IPS-18c (cell line): ENCODE measurements around the gene KRTAP1-1.
"Not testable (repeated sequence)": the region's sequence is repeated elsewhere in the genome, so short reads cannot be mapped to it uniquely, and the experiment has no call there.

Experiments used
- H3K4me3 ChIP-seq: 2 replicates; pipeline ENCODE4 v1.7.0; 2013; ENCODE audit warnings: low read depth, mild to moderate bottlenecking, low read length, moderate library complexity; ENCODE audit not compliant: insufficient read depth
- H3K9me3 ChIP-seq: one replicate; pipeline ENCODE4 v1.6.1; 2013; ENCODE audit warnings: mild to moderate bottlenecking, low read length, moderate library complexity; ENCODE audit not compliant: control insufficient read depth, insufficient read depth

The KRTAP1-1 gene

GRCh38 chr17:41020336-41020735 is 20.9 kb downstream of the KRTAP1-1 start:
- H3K9me3 ChIP-seq: no peaks in the 10 kb centered on the region
- H3K4me3 ChIP-seq: no peak overlapping the region

GRCh38 chr17:41019415-41019814 is 21.8 kb downstream of the KRTAP1-1 start:
- H3K4me3 ChIP-seq: no peak overlapping the region
- H3K9me3 ChIP-seq: no peaks in the 10 kb centered on the region

GRCh38 chr17:41018541-41018940 is 22.7 kb downstream of the KRTAP1-1 start:
- no peaks in the 10 kb centered on the region for H3K9me3 ChIP-seq
- H3K4me3 ChIP-seq: no peak overlapping the region

GRCh38 chr17:41016578-41017215 is 24.6 kb downstream of the KRTAP1-1 start:
- H3K4me3 ChIP-seq: no peak overlapping the region
- no peaks in the 10 kb centered on the region for H3K9me3 ChIP-seq

- no peaks in the 10 kb centered on the region for H3K9me3 ChIP-seq
- H3K4me3 ChIP-seq: no peak overlapping the region
Measured at GRCh38 chr17:41015454-41015853, 25.8 kb downstream of the KRTAP1-1 start.

- Histone ChIP-seq H3K4me3 (no peak overlapping the region), H3K9me3 (no peaks in the 10 kb centered on the region)
Measured at GRCh38 chr17:41013606-41014005, 27.6 kb downstream of the KRTAP1-1 start.

GRCh38 chr17:41013181-41013580 is 28.1 kb downstream of the KRTAP1-1 start:
- Histone ChIP-seq H3K9me3 (no peaks in the 10 kb centered on the region), H3K4me3 (no peak overlapping the region)

- Histone ChIP-seq H3K4me3 (no peak overlapping the region), H3K9me3 (no peaks in the 10 kb centered on the region)
Measured at GRCh38 chr17:41012326-41013120, 28.7 kb downstream of the KRTAP1-1 start.

- H3K4me3 ChIP-seq: no peak overlapping the region
- no peaks in the 10 kb centered on the region for H3K9me3 ChIP-seq
Measured at GRCh38 chr17:41010441-41010840, 30.8 kb downstream of the KRTAP1-1 start.

GRCh38 chr17:41009936-41010335 is 31.3 kb downstream of the KRTAP1-1 start:
- Histone ChIP-seq H3K9me3 (no peaks in the 10 kb centered on the region), H3K4me3 (no peak overlapping the region)

- Histone ChIP-seq H3K4me3 (no peak overlapping the region), H3K9me3 (no peaks in the 10 kb centered on the region)
Measured at GRCh38 chr17:41009301-41009760, 31.9 kb downstream of the KRTAP1-1 start.

- Histone ChIP-seq H3K9me3 (no peaks in the 10 kb centered on the region), H3K4me3 (no peak within 1 kb of the TSS)
Measured at GRCh38 chr17:41008811-41009210, 32.4 kb downstream of the KRTAP1-1 start, which contains the start of gene KRTAP3-1. Gene KRTAP3-1 (minus strand): TSS chr17:41009128. CDS start chr17:41009074, 54 bp downstream.

GRCh38 chr17:41004397-41004796 is 36.9 kb downstream of the KRTAP1-1 start:
- Histone ChIP-seq H3K9me3 (no peaks in the 10 kb centered on the region), H3K4me3 (no peak overlapping the region)

GRCh38 chr17:41003926-41004325 is 37.3 kb downstream of the KRTAP1-1 start:
- H3K9me3 ChIP-seq: no peaks in the 10 kb centered on the region
- no peak overlapping the region for H3K4me3 ChIP-seq

GRCh38 chr17:41002814-41003213 is 38.4 kb downstream of the KRTAP1-1 start:
- Histone ChIP-seq H3K9me3 (no peaks in the 10 kb centered on the region), H3K4me3 (no peak overlapping the region)

GRCh38 chr17:41001795-41002194 is 39.5 kb downstream of the KRTAP1-1 start:
- Histone ChIP-seq H3K4me3 (no peak overlapping the region), H3K9me3 (no peaks in the 10 kb centered on the region)

- not testable (repeated sequence) for H3K4me3 ChIP-seq, H3K9me3 ChIP-seq
Measured at GRCh38 chr17:40999563-40999962, 41.7 kb downstream of the KRTAP1-1 start, which contains the start of gene KRTAP3-2. Gene KRTAP3-2 (minus strand): TSS chr17:40999906. CDS start chr17:40999853, 53 bp downstream.

- H3K4me3 ChIP-seq: no peak overlapping the region
- no peaks in the 10 kb centered on the region for H3K9me3 ChIP-seq
Measured at GRCh38 chr17:40997361-40997760, 43.9 kb downstream of the KRTAP1-1 start.
